GM21360 (cell line): ENCODE results near the gene POLE3.
"Not testable (repeated sequence)": the region's sequence is repeated elsewhere in the genome, so short reads cannot be mapped to it uniquely, and the experiment has no call there.

Source experiments
- ATAC-seq: cut with Tn5 transposase; IDR thresholded peaks from one replicate; pipeline ENCODE4 v1.9.1; 2021; ENCODE audit warnings: mild to moderate bottlenecking, moderate library complexity; ENCODE audit not compliant: unreplicated experiment

The POLE3 gene

DNA sequence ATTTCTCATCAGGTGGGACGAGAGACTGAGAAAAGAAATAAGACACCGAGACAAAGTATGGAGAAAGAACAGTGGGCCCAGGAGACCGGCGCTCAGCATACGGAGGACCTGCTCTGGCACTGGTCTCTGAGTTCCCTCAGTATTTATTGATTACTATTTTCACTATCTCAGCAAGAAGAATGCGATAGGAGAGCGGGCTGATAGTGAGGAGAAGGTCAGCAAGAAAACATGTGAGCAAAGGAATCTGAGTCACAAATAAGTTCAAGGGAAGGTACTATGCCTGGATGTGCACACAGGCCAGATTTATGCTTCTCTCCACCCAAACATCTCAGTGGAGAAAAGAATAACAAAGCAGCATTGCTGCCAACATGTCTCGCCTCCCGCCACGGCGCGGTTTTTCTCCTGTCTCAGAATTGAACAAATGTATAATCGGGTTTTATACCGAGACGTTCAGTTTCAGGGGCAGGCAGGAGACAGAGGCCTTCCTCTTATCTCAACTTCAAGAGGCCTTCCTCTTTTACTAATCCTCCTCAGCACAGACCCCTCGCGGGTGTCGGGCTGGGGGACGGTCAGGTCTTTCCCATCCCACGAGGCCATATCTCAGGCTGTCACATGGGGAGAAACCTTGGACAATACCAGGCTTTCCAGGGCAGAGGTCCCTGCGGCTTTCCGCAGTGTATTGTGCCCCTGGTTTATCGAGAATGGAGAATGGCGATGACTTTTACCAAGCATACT lies 31.2 kb downstream of the POLE3 start:
- not testable (repeated sequence) for ATAC-seq

DNA sequence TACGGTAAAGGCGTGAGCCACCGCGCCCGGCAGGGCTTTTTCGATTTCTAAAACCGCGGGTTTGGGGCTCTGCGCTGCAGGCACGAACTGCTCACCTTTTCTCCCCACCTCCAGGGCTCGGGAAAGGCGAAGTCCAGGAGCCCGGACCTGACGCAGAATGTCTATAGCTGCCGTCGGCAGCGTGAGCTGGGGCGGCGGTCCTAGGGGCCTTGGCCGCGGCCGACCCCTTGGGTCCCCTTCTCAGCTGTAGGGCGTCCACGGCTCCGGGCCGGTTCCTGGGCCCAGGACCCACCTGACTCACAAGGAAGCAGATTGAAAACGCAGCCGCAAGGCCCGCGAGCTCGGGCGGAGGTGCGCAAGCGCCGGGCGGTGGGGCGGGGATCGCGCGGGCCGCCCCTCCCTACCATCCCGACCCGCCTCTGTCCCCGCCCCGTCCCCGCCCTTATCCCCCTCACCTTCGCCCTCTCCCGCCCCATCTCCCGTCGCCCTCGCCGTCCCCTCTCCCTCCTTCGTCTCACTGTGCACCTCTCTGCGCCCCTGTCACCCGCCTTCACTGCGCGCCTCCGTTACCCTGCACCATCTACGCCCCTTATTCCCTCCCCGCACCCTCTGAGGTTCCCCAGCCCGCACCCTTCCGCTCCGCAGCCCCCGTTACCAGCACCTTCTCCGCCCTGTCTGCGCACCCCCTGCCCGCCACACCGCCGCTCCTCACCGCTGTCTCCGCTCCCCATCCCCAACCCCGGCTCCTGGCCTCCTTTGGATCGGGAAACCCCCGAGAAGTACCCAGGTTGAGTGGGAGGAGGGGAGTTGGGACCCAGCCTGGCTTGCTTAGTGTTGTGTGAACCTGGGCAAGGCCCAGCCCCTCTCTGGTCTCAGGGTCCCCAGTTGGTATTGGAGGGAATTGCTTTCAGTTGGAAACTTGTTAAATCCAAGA lies 33.6 kb downstream of the POLE3 start, which contains the start of gene HDHD3:
TSS of gene HDHD3 (minus strand) at position 353 of the 934 bp plus-strand sequence. CDS start 2,632 bp downstream, outside the sequence.
- peak; percentile 62 for ATAC-seq

DNA sequence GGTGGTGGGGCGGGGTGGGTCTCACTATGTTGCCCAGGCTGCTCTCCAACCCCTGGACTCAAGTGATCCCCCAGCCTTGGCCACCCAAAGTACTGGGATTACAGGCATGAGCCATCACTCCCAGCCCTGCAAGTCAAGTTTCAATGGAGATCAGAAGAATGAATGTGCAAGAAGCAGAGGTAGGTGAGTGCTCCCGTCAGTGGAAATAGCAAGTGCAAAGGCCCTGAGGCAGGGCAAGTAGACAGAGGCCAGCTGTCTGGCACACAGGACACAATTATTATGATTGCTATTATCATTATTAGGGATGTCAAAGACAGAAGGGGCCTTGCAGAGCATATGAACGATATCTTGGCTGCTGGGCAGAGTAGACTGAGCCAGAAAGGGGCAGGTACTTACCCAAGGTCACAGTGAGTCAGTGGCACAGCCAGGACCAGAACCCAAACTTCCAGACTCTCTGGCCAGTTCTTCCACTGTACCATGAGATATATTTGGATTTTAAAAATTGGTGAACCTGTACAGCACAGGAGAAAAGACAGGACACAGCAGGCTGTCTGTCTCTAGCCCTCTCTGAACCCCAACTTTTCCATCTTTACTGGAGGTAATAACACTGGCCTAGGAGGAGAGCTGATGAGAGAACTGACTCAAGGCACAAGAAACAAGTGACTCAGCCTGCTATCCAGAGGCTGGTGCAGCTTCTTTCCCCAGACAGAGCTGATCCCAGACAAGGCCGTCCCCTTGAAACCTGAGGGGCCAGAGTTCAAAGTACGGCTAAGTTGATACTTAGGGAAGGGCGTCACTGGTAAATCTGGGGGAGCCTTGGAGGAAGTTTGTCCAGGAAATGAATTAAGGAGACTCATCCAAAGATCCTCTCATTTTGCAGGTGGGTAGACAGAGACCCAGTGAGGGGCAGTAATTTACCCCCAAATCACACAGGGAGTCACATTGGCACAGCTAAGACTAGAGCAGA lies 35.1 kb downstream of the POLE3 start:
- no peak for ATAC-seq

DNA sequence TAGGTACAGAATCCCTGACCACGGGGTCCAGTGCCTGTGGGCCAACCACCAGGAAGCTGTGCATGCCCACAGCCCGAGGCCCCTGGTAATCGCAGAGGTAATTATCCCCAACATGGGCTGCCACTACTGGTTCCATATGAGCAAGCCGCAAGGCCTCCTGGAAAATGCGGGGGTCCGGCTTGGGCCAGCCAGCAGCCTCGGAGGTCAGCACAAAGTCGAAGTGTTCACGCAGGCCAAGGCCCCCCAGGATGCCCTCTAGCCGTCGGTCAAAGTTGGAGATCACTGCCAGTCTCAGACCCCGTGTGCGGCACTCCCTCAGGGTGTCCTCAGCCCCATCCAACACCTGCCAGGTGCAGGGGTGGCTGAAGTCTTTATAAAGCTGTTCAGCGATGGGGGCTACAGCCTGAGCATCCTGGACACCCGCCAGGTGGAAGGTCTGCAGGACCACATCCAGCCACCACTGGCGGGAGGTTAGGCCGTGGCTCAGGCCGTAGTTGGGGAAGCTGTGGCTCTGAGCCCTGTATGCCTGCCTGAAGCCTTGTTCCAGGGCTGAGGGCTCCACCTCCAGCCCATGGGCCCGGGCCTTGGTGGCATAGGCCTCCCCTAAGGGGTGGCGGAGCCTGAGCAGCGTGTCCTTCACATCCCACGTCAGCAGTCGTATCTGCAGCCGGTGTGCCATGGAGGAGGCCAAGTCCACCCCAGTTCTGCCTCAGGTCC lies 36.6 kb downstream of the POLE3 start:
- ATAC-seq, result no peak

DNA sequence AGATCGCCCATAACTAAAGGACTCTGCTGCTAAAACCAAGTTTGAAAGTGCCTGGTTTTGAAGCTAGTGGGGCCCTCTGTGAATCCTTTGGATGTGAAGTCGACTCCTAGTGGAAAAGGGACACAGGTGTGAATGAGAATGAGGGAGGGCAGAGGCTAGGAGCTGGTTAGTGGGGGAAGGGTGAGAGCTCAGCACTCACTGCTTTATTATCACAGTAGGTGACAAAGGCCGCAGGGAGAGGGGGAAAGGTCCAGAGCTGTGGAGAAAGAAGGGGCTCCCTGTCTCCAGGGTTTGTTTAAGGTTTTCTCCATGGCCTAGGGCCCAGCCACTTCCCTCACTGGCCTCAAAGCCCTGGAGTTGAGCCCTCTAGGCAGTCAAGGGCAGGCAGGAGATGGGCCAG lies 37.2 kb downstream of the POLE3 start:
- ATAC-seq, result no peak

DNA sequence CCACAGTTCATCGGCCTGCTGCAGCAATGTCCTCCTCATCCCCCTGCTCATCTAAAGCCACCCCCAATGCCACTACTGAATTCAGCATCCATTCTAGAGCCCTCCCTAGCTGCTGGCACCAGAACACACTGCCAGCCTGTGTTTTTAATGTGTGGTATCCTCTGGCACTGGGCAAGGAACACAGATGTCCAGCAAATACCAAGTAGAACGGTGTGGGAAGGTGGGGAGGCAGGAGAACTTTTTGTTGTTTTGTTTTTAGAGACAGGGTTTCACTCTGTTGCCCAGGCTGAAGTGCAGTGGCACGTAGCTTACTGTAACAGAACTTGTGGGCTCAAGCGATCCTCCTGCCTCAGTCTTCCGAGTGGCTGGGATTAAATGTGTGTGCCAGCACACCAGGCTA lies 38.4 kb downstream of the POLE3 start:
- no peak for ATAC-seq

DNA sequence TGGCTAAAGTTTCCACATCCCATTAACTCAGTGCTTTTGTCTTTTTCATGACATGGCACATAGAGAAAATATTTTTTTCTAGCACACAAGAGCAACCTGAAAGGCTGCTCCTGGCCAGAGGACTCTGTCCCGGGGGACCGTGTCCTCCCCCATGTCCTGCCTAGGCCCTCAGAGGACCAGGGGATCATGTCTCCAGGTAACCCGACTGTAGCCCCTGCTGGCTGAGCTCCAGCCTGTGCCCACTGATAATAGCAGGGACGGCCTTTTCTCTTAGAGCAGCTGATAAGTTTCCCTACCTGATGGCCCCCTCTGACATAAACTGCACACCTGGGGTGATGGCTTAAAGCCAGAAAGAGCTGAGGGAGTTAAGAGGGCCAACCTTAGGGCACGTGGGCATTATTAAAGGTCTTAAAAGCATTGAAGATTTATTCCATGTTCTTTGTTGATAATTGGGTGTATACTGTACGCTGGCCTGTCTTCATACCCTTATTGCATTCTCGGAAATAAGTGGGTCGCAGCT lies 39.6 kb downstream of the POLE3 start:
- ATAC-seq, result no peak

DNA sequence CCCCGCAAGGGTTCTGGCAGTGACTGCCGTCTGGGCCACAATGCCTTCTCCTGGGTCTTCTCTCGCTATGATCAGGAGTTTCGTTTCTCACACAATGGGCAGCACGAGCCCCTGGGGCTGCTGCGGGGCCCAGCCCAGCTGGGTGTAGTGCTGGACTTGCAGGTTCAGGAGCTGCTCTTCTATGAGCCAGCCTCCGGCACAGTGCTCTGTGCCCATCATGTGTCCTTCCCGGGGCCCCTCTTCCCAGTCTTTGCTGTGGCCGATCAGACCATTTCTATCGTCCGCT lies 40.7 kb downstream of the POLE3 start:
- ATAC-seq, result no peak

DNA sequence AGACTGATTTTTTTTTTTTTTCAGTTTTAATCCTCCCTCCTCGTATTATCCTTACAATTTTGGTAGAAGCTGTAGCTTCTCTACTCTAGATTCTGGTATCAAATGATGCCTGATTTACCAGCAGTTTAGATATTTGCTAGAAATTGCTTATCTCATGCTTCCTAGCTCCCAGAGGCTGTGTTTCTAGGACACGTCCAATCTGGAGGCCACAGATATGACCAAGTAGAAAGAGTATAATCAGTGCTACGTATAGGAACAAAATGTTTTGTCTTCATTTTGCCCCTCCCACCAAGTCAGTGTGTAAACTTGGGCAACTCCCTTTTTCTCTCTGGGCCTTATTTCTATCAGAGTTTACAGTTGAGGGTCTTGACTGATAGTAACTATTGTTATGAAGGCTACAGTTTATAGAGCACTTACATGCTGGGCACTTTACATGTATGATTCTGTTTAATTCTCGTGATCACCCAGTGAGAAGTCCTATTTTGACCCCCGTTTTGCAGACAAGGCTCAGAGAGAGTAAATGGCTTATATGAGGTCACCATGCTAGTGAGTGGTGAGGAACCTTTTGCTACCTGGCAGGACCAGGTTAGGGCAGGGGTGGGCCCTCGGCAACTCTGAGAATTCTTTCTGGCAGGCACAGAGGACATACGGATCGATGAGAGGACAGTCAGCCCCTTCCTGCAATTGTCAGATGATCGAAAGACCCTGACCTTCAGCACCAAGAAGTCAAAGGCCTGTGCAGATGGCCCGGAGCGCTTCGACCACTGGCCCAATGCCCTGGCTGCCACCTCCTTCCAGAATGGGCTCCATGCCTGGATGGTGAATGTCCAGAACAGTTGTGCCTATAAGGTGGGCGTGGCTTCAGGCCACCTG lies 41.3 kb downstream of the POLE3 start:
- no peak for ATAC-seq

DNA sequence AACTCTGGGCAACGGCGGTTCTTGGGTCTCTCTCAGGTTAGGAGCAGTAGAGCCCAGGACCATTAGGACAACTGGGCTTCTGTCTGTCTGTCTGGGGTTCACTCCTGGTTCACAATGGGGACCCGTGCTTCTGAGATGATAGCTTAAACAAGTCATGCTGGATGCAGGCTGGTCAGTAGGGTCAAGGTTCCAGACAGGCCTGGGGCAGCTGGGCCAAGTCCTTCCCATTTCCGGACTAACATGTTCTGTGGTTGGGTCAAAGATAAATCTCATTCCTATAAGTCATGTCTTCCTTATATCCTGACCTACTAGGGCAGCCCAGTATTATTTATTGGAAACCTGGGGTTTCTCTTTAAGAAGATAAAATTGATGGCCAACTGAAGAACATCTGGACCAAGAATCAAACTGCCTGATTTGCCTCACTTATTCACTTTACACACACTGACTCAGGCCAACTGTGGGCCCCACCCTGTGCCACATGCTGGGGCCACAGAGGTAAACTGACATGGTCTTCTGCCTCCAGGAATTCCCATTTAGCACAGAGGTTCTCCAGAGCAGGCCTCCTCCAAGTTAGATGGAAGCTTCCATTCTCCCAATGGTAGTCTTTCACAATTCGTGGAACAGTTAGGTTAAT lies 42.0 kb downstream of the POLE3 start:
- no peak for ATAC-seq

DNA sequence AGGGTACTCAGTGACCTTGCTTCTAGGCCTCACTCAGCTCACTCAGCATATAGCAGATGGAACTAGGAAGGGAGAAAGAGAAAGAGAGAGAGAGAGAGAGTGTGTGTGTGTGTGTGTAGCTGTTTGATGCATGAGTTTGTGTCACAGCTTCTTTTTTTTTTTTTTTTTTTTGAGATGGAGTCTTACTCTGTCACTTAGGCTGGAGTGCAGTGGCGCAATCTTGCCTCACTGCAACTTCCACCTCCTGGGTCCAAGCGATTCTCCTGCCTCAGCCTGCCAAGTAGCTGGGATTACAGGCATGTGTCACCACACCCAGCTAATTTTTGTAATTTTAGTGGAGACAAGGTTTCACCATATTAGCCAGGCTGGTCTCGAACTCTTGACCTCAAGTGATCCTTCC lies 44.8 kb downstream of the POLE3 start:
- ATAC-seq, result not testable (repeated sequence)

DNA sequence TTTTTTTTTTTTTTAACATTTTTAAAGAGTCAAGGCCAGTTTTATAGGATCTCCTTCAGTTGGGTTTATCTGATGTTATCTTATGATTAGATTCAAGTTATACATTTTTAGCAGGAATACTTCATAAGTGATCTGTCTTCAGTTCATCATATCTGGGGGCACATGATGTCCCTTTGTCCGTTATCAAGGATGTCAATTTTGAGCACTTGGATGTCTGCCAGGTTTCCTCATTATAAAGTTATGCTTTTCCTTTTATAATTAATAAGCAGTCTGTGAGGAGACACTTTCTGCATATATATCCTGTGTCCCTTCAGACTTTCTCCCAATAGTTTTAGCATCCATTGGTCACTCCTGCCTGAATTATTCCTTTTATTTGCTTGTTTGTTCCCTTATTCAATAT lies 45.5 kb downstream of the POLE3 start:
- no peak for ATAC-seq

DNA sequence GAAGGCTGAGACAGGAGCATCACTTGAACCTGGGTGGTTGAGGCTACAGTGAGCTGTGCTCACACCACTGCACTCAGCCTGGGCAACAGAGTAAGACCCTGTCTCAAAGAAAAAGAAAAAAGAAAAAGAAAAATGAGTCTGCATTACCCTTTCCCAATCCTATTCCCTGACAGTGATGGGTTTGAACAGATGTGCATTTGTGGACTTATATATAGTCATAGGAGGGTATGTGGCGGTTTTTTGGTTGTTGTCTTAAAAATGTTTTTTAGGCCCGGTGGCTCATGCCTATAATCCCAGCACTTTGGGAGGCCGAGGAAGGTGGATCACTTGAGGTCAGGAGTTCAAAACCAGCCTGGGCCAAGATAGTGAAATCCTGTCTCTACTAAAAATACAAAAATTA lies 47.1 kb downstream of the POLE3 start:
- no peak for ATAC-seq

DNA sequence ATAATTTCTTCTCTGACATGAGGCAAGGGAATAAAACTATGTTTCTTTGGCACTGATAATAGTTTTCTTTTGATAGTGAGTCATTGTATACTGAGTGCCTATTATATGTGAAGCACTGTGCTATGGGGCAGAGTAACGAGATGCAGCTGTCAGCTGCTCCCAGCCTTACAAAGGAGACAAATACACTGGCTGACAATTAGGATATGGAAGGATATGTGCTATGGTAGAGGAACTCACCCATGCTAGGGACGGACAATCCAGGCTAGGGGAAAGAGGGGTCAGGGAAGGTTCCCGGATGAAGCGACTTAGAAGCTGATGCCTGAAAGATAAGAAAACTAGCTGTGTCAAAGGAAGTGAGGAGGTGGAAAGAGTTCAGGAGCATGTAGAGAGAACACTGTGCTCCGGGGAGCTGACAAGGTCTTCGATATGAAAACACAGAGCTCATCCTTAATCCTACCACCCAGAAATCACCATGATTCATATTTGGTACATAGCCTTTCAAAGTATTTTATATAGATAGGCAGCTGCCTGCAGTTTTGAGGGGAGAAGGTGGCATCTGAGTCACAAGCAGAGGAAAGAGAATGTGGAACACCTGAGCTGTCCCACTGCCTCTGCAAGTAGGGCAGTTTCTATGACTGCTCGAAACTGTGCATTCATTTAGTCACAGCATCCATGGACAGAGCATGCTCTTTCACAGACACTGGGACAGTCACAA lies 49.0 kb downstream of the POLE3 start:
- no peak for ATAC-seq

DNA sequence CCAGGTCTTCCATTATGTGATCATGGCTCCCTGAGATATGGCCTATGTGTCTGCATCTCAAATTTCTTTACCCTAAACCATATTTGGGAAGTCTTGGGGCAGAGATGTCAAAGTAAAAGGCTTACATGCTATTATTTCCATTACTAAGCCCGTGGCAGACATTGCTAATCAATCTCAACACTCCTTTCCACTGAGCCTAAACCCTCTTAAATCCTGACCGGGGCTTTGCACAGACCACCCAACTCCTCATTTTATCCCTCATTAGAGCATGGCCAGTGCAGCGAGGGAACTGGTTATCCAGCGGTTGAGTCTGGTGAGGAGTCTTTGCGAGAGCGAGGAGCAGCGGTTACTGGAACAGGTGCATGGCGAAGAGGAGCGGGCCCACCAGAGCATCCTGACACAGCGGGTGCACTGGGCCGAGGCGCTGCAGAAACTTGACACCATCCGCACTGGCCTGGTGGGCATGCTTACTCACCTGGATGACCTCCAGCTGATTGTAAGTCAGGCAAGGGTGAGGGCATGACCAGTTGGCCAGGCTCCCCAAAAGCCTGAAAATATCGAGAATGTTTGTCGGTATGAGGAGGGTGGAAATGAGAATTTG lies 50.1 kb downstream of the POLE3 start:
- no peak for ATAC-seq

DNA sequence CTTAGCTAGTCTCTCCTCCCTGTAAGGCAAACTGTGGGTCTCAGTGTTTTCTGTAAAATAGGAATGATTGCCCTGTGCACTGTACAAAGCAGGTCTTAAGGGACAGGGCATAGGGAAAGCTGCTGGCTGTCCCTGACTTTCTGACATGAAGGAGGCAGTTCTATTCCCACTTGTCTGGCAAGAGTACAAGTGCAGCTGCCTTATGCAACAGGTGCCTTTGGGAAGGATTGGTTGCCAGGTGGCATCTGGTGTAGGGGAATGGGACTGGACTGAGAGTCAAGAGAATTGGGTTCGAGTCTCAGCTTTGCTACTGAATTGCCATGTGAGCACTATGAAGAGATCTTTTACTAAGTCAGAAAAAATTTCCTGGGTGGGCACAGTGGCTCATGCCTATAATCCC lies 51.1 kb downstream of the POLE3 start:
- no peak for ATAC-seq
